NCI-H226 (cell line): ENCODE results near the gene MIXL1.
"Not testable (repeated sequence)": the region's sequence is repeated elsewhere in the genome, so short reads cannot be mapped to it uniquely, and the experiment has no call there.

Experiments used
- DNase-seq: peaks from one replicate; pipeline ENCODE4 v3.0.0-alpha.2; 2015

MIXL1 gene

GRCh38 chr1:226223157-226223785 is at the start of gene MIXL1:
MIXL1 (plus strand) TSS chr1:226223664; CDS start chr1:226223682, 18 bp downstream.
- no peak for DNase-seq

- DNase-seq, result no peak
These were observed 46.6 kb upstream of the MIXL1 start for GRCh38 chr1:226176870-226177269.

GRCh38 chr1:226181996-226182714 is 41.3 kb upstream of the MIXL1 start:
- peak; percentile 48 for DNase-seq

- no peak for DNase-seq
These were observed 38.1 kb upstream of the MIXL1 start for GRCh38 chr1:226185141-226186036.

GRCh38 chr1:226186124-226187018 is 37.1 kb upstream of the MIXL1 start, which contains the start of gene ACBD3:
ACBD3 (minus strand) TSS chr1:226186741; CDS start chr1:226186675, 66 bp downstream.
- DNase-seq, result peak; percentile 76

GRCh38 chr1:226187019-226187322 is 36.5 kb upstream of the MIXL1 start:
- DNase-seq, result no peak

- DNase-seq, result no peak
These were observed 36.1 kb upstream of the MIXL1 start for GRCh38 chr1:226187380-226187779.

GRCh38 chr1:226195144-226195543 is 28.3 kb upstream of the MIXL1 start:
- no peak for DNase-seq

- no peak for DNase-seq
These were observed 23.5 kb upstream of the MIXL1 start for GRCh38 chr1:226199971-226200370.

- no peak for DNase-seq
These were observed 22.4 kb upstream of the MIXL1 start for GRCh38 chr1:226201029-226201593.

- no peak for DNase-seq
These were observed 21.2 kb upstream of the MIXL1 start for GRCh38 chr1:226202246-226202645.

GRCh38 chr1:226202666-226203065 is 20.8 kb upstream of the MIXL1 start:
- not testable (repeated sequence) for DNase-seq

- no peak for DNase-seq
These were observed 20.2 kb upstream of the MIXL1 start for GRCh38 chr1:226203240-226203639.

- DNase-seq, result no peak
These were observed 19.8 kb upstream of the MIXL1 start for GRCh38 chr1:226203655-226204054.

- DNase-seq, result no peak
These were observed 19.3 kb upstream of the MIXL1 start for GRCh38 chr1:226204198-226204597.

GRCh38 chr1:226207048-226207447 is 16.4 kb upstream of the MIXL1 start:
- no peak for DNase-seq

GRCh38 chr1:226209307-226210059 is 14.0 kb upstream of the MIXL1 start:
- no peak for DNase-seq

- DNase-seq, result no peak
These were observed 12.8 kb upstream of the MIXL1 start for GRCh38 chr1:226210571-226211176.

- DNase-seq, result no peak
These were observed 12.2 kb upstream of the MIXL1 start for GRCh38 chr1:226211181-226211821.

GRCh38 chr1:226212545-226212944 is 10.9 kb upstream of the MIXL1 start:
- DNase-seq, result no peak
